Esophagus (tissue), 2 donors: ENCODE results near the gene GSN. TPM values are rescaled to one million over a fixed set of nuclear protein-coding genes. Genes with fewer than 3 reads are reported as not detected.

ENCODE experiments used
- H3K27ac ChIP-seq, 2 donors: one replicate each; pipeline ENCODE4 v1.5.1; 2013; ENCODE audit warnings: low read depth in 2 of 2, mild to moderate bottlenecking in 2 of 2, inconsistent platforms in 1 of 2, low read length in 1 of 2, moderate library complexity in 1 of 2
- H3K27me3 ChIP-seq, 2 donors: one replicate each; pipeline ENCODE4 v1.6.1; 2013; ENCODE audit warnings: low read length in 2 of 2, control low read depth in 1 of 2, mild to moderate bottlenecking in 1 of 2; ENCODE audit not compliant: insufficient read depth in 2 of 2, control insufficient read depth in 1 of 2
- H3K36me3 ChIP-seq, 2 donors: one replicate each; pipeline ENCODE4 v1.6.1; 2013; ENCODE audit warnings: low read length in 1 of 2; ENCODE audit not compliant: control insufficient read depth in 2 of 2, insufficient read depth in 2 of 2
- H3K4me1 ChIP-seq, 2 donors: one replicate each; pipeline ENCODE4 v1.6.1; 2013; ENCODE audit warnings: low read length in 1 of 2; ENCODE audit not compliant: control insufficient read depth in 2 of 2, insufficient read depth in 2 of 2
- H3K4me3 ChIP-seq, 2 donors: one replicate each; pipeline ENCODE4 v1.5.1; 2013; ENCODE audit warnings: low read length in 2 of 2, mild to moderate bottlenecking in 2 of 2, low read depth in 1 of 2, moderate library complexity in 1 of 2
- H3K9me3 ChIP-seq, 2 donors: one replicate each; pipeline ENCODE4 v1.6.1; 2013; ENCODE audit warnings: mild to moderate bottlenecking in 2 of 2, low read depth in 1 of 2, low read length in 1 of 2, moderate library complexity in 1 of 2; ENCODE audit not compliant: control insufficient read depth in 2 of 2, insufficient read depth in 1 of 2
- WGBS, 2 donors: extraction: QIAGEN DNeasy Blood & Tissue Kit; methylation state at CpG; one replicate each; pipeline ENCODE4 v1.1.7; 2013; 5-methylcytosine and 5-hydroxymethylcytosine counted together
- polyA plus RNA-seq, 2 donors: library from polyadenylated mRNA; stranded (reverse); fragments of 200-250 nt; gene quantifications; one replicate each; pipeline ENCODE4 v1.2.3, GENCODE V29; 2013
- donor health status: healthy with polysubstance abuse.
- donor health status: Bipolar disorder and iron deficiency.

The GSN gene
- polyA plus RNA-seq, 2 donors, result 198 to 418 TPM

GRCh38 chr9:121300283-121301119, 32.5 kb downstream of the GSN start:
- Histone ChIP-seq H3K27me3 (no peaks in the 10 kb centered on the region), H3K27ac (peak overlapping the region; percentile 83 to 91), H3K9me3 (no peaks in the 10 kb centered on the region), H3K4me1 (peaks cover 24 to 43% of the 10 kb centered on the region in 2 donors), H3K4me3 (peak overlapping the region; percentile 60 to 72), H3K36me3 (peaks cover 6 to 26% of the 10 kb centered on the region in 2 donors)
- 53 to 54% methylated on average over 12 to 13 of the region's 13 CpGs for WGBS, 2 donors

DNA sequence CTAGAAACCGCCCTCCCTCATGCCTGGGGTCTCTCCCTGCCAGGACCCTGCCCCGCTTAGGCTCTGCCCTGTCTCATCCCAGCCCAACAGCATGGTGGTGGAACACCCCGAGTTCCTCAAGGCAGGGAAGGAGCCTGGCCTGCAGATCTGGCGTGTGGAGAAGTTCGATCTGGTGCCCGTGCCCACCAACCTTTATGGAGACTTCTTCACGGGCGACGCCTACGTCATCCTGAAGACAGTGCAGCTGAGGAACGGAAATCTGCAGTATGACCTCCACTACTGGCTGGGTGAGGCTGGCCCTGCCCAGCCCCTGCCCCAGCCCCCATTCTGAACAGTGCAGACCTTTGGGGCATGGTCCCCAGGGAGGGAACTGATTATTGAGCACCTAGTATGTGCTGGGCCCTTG, 33.9 kb downstream of the GSN start:
- Histone ChIP-seq H3K4me1 (peaks cover 19 to 31% of the 10 kb centered on the region in 2 donors), H3K9me3 (no peaks in the 10 kb centered on the region), H3K27me3 (no peaks in the 10 kb centered on the region), H3K27ac (peak overlapping the region; percentile 75 to 77), H3K4me3 (peak overlapping the region in 1 of 2 donors; percentile 17), H3K36me3 (peaks cover 6 to 32% of the 10 kb centered on the region in 2 donors)
- WGBS, 2 donors, result 89 to 92% methylated on average over 11 of the region's 11 CpGs

- Histone ChIP-seq H3K27me3 (no peaks in the 10 kb centered on the region), H3K9me3 (no peaks in the 10 kb centered on the region), H3K36me3 (peaks cover 6 to 32% of the 10 kb centered on the region in 2 donors), H3K4me1 (peaks cover 19 to 31% of the 10 kb centered on the region in 2 donors), H3K4me3 (no peak overlapping the region), H3K27ac (peak overlapping the region; percentile 75 to 77)
- 91 to 93% methylated on average over 5 of the region's 5 CpGs for WGBS, 2 donors
Measured at GRCh38 chr9:121302341-121302740, 34.4 kb downstream of the GSN start.

DNA sequence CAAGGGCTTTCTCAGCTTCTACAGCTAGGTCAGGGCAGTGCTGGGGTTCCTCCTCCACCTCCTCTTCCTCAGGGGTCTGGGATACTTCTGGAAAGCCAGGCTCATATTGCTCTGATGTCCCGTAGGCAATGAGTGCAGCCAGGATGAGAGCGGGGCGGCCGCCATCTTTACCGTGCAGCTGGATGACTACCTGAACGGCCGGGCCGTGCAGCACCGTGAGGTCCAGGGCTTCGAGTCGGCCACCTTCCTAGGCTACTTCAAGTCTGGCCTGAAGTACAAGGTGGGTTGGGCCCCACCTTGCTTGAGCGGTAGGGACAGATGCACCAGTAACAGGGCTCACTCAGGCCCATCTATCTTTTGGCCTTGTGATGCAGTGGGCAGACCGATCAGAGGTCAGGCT, 34.8 kb downstream of the GSN start:
- Histone ChIP-seq H3K4me1 (peaks cover 19 to 31% of the 10 kb centered on the region in 2 donors), H3K36me3 (peaks cover 6 to 35% of the 10 kb centered on the region in 2 donors), H3K27ac (peak overlapping the region; percentile 75 to 77), H3K4me3 (no peak overlapping the region), H3K9me3 (no peaks in the 10 kb centered on the region), H3K27me3 (no peaks in the 10 kb centered on the region)
- WGBS, 2 donors, result 91 to 93% methylated on average over 13 of the region's 13 CpGs

DNA sequence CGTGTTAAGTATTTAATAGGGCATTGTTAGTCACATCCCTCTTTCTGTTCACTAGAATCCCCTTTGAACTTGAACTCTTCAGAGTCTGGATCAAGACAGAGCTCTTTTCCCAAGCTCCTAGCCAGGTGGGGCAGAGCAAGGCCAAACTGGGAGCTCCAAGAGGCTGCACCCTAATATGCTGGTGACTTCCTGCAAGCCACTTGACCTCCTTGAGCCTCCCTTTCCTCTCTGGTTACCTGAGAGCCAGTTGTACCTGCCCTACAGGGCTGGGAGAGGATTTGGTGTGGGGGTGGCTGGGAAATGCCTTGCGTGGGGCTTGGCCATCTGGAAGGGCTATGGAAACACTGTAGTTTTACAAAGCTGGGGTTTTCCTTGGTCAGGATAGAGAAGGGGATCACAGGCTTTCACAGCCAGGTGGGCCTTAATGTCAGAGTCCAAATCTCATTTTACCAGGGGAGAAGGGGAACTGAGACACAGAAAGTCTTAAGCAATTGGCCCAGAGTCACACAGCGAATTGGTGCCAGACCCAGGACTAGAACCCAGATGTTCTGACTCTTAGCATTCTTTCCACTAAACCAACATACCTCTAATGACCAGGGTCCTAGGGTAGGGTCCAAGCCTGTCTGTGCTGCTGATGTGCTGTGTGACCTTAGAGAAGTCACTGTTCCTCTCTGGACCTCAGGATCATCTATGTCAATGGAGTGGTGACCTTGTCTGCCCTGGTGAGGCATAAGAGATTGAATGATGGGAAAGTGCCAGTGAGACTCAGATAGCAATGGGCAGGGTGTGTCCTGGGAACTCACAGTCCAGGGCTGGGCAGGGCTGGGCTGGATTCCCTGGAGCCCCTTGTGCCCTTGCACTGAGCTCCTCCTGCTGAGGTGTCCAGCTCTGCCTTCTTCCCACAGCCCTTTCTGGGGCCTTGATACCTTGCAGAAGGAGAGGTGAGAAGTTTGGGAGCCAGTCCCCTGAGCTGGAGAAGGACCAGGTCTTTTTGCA, 35.8 kb downstream of the GSN start:
- Histone ChIP-seq H3K36me3 (peaks cover 9 to 42% of the 10 kb centered on the region in 2 donors), H3K9me3 (no peaks in the 10 kb centered on the region), H3K27me3 (no peaks in the 10 kb centered on the region), H3K4me3 (no peak overlapping the region), H3K4me1 (peaks cover 18 to 33% of the 10 kb centered on the region in 2 donors), H3K27ac (peak overlapping the region; percentile 75 to 77)
- WGBS, 2 donors, result 72 to 82% methylated on average over 3 of the region's 3 CpGs

- Histone ChIP-seq H3K27ac (peak overlapping the region; percentile 75 to 77), H3K27me3 (no peaks in the 10 kb centered on the region), H3K36me3 (peaks cover 9 to 48% of the 10 kb centered on the region in 2 donors), H3K4me3 (no peak overlapping the region), H3K9me3 (no peaks in the 10 kb centered on the region), H3K4me1 (peaks cover 18 to 34% of the 10 kb centered on the region in 2 donors)
- 77% methylated on average over 1 of the region's 1 CpG for WGBS, 2 donors
Measured at GRCh38 chr9:121304707-121305106, 36.7 kb downstream of the GSN start.

DNA sequence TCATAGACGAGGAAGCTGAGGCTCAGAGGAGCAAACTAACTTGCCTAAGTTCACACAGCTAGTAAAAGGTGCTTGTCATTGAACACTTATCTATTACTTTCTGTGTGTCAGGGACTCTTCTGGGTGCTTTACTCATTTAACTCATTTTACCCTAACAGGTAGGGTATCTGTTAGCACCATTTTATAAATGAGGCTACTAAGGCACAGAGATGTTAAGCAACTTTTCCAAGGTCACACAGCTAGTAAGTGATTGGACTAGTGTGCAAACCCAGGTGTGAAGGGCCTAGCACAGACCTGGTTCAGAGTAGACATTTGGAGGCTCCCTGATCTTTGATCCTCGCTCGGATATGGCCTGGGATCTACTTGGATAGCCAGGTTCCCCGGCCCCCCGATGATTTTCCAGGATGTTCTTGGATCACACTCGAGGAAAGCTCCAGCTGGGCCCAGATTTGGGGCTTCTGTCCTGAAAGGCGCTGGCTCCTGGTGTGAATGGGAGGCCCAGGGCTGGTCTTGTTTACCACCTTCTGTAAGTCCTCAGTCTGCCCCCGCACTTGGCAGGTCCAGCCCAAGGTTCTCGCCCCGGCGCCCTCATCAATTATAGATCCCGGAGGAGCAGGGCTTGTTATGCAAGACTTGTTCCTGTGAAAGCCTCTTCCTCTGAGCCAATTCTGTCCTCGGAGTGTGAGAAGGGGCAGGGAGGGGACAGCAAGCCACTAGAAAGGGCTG, 37.5 kb downstream of the GSN start:
- Histone ChIP-seq H3K9me3 (no peaks in the 10 kb centered on the region), H3K4me3 (no peak overlapping the region), H3K27me3 (no peaks in the 10 kb centered on the region), H3K36me3 (peaks cover 9 to 49% of the 10 kb centered on the region in 2 donors), H3K27ac (peak overlapping the region; percentile 62 to 75), H3K4me1 (peaks cover 18 to 34% of the 10 kb centered on the region in 2 donors)
- WGBS, 2 donors, result 58 to 68% methylated on average over 13 of the region's 13 CpGs

DNA sequence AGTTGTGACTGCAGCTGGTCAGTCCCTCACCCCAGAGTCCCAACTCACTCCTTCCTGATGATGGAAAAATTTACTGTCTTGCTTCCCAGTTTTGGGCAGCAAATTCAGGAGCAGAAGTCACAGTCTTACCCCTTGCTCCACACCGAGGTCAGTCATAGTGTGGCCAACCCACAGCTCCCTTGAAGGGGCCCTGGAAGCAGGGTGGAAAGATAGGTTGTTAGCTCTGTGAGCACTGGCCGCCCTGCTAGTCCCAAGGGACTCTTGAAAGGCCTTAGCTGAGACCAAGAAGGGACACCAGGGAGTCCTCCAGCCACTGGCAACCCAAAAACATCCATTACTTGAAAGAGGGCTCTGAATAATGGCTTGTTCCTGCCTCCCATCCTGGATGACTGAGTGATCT, 40.0 kb downstream of the GSN start:
- H3K36me3 ChIP-seq, result peaks cover 14 to 56% of the 10 kb centered on the region in 2 donors
- H3K9me3 ChIP-seq, result no peaks in the 10 kb centered on the region
- WGBS, 2 donors, result 84 to 91% methylated on average over 2 of the region's 2 CpGs
- H3K4me3 ChIP-seq, result no peak overlapping the region
- no peak overlapping the region for H3K27ac ChIP-seq
- peaks cover 6 to 21% of the 10 kb centered on the region in 2 donors for H3K4me1 ChIP-seq
- no peaks in the 10 kb centered on the region for H3K27me3 ChIP-seq

DNA sequence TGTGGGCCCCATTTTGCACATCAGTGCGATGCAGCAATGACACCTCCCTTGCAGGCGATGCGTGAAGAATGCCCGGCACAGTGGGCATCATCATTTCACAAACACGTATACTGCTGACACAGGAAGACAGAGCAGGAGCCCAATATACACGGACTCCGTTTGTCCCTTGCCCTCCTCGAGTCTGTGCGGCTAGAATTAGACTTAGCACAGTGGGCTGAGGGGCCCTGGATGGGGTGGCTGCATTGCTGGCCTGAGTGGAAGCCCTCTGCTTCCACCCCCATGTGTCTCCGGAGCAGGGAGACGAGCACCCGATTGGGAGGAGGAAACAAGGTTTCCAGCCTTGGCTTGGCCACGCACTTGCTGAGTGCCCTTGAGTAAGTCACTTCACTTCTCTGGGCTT, 40.8 kb downstream of the GSN start:
- Histone ChIP-seq H3K27ac (peak overlapping the region in 1 of 2 donors; percentile 33), H3K4me1 (peaks cover 6 to 14% of the 10 kb centered on the region in 2 donors), H3K36me3 (peaks cover 22 to 60% of the 10 kb centered on the region in 2 donors), H3K9me3 (no peaks in the 10 kb centered on the region), H3K27me3 (no peaks in the 10 kb centered on the region), H3K4me3 (no peak overlapping the region)
- 84% methylated on average over 13 of the region's 13 CpGs for WGBS, 2 donors
